Astrocyte of the spinal cord (primary cell): Measurements from ENCODE around the gene CLCN4.
A peak's percentile ranks its signal among the peaks of the same experiment; 100 is the strongest.

Source experiments
- DNase-seq: peaks from one replicate; pipeline ENCODE4 v3.0.0; 2011; ENCODE audit warnings: low read depth, low spot score
- H3K4me3 ChIP-seq: 2 replicates; pipeline ENCODE4 v1.5.1; 2011; ENCODE audit warnings: low read depth, mild to moderate bottlenecking, low read length, moderate library complexity
- CTCF ChIP-seq: IDR thresholded peaks from 2 replicates; pipeline ENCODE4 v1.5.1; 2012; ENCODE audit warnings: low read depth, mild to moderate bottlenecking, low read length, inconsistent platforms
- in situ Hi-C: cut with HindIII; loops from 2 replicates; pipeline ENCODE4 v1.10.0; 2017; ENCODE audit warnings: low sequenced_read_pairs

CLCN4 gene

DNA sequence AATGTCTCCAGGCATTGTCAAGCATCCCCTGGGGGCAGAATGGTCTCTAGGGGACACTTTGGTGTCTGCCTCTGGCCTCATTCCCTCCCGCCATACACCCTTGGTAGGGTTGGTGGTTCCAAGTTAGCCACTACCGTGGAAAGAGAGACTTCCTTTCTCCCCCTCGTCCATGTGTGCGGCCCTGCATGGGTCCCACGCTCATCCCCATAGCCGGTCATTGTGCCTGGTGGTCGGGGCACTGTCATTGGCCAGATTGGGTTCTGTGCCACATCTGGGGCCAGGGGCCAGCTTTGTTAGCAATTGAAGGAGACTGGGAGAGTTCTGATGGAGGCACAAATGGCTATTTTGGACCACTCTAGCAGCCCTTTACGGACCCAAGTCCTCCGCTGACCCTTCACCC, 17.3 kb downstream of the CLCN4 start:
- H3K4me3 ChIP-seq = no peak overlapping the region
- in situ Hi-C loops = no loop called here
- TF ChIP-seq CTCF = no peak
- DNase-seq = no peak

GRCh38 chrX:10174810-10175209, 18.0 kb downstream of the CLCN4 start:
- no peak for DNase-seq
- TF ChIP-seq CTCF = no peak
- in situ Hi-C loops = loop anchor here (25.0 kb wide), 1 partner anchor 962 kb away; no protein-coding TSS in a partner anchor
- H3K4me3 ChIP-seq = no peak overlapping the region

DNA sequence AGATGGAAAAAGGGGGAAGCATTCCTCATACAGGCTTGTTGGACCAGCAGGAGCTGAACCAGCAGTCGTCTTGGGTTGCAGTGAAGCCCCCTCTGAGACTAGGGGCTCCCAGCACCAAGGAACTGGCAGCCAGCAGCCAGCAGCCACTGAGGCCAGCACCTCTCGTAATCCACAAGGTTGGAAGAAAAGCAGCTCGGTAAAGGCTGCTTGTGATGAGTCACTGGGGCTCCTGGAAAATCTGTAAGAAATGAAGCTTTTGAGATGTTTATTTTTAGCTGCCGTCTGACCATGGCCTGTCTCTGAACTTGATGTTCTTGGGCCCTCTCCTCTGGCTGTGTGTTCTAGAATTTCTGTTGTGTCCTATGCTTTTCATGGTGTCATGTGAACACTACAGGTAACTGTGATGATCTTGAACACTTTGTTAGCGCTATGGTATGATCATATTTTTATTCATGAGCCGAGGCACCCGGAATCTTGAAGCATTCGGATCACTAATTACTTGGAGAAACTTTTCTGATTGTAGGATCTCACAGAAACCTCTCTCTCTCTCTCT, 18.6 kb downstream of the CLCN4 start:
- peak; percentile 82 for DNase-seq
- H3K4me3 ChIP-seq = no peak overlapping the region
- no peak for TF ChIP-seq CTCF
- in situ Hi-C loops = loop anchor here (25.0 kb wide), 1 partner anchor 962 kb away; no protein-coding TSS in a partner anchor

DNA sequence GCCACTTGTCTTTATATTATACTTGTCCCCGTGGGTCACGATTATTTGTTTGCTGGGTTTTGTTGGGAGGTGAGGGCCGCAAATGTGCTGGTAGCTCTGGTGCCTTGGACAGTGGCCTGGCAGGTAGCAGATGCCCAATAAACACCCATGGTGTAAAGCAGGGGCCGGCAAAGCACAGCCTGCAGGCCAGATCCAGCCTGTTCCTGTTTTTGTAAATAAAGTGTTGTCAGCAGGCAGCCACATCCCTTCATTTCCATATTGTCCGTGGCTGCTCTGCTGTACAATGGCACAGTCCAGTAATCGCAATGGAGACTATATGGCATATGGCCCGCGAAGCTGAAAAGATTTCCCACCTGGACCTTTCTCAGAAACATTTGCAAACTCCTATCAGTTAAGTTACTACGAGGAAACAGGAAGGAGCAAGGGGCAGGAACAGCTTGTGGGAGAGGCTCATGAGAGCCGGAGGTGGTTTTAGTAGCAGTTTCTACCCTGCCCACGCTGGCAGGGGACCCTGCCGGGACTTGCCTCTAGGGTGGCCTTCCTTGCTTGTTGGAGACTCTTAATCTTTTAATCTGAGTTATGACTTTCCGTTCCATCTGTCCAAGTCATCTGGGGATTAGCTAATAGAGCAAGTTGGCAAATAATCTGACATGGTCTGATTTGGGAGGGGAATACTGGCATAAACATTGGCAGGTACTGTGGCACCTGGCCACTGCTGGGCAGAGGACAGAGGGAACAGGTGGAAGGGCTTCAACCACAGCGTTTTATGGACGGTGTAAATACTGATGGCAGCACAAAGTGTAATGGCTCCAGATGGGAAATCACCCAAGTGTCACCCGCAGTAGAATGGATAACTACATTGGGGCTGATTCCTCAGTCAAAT, 19.6 kb downstream of the CLCN4 start:
- in situ Hi-C loops = loop anchor here (25.0 kb wide), 1 partner anchor 961 kb away; no protein-coding TSS in a partner anchor
- no peak overlapping the region for H3K4me3 ChIP-seq
- DNase-seq = no peak
- TF ChIP-seq CTCF = no peak

DNA sequence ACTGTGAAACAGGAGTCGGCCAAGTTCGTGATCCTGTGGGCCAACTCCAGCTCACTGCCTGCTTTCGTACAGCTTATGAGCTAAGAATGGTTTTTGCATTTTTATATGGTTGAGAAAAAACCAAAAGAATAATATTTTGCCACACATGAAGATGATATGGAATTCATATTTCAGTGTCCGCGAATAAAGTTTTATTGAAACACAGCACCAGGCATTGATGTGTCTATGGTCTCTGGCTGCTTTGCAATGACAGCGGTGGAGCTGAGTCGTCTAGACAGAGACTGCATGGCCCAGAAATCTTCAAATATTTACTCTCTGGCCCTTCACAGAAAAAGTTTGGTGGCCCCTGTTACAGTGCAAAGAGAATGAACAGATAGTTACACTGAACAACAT, 20.2 kb downstream of the CLCN4 start:
- no peak for TF ChIP-seq CTCF
- in situ Hi-C loops = loop anchor here (25.0 kb wide), 1 partner anchor 960 kb away; no protein-coding TSS in a partner anchor
- DNase-seq = no peak
- H3K4me3 ChIP-seq = no peak overlapping the region

DNA sequence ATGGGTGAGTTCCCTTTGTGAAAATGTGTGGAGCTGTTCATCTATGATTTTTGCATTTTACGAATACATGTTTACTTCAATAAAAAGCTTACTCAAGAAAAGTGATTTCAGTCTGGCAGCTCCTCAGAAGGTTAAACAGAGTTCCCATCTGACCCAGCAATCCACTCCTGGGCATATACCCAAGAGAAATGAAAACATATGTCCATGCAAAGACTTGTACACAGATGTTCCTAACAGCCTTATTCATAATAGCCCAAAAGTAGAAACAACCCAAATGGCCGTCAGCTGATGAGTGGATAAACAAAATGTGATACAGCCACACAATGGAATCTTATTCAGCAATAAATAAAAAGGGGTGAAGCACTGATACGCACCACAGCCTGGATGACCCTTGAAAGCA, 20.8 kb downstream of the CLCN4 start:
- DNase-seq = no peak
- H3K4me3 ChIP-seq = no peak overlapping the region
- in situ Hi-C loops = loop anchor here (25.0 kb wide), 1 partner anchor 960 kb away; no protein-coding TSS in a partner anchor
- TF ChIP-seq CTCF = no peak
